HCT116 (cell line): Measurements from ENCODE around the gene RBKS. TPM values are rescaled to one million over a fixed set of nuclear protein-coding genes. Genes with fewer than 3 reads are reported as not detected.

Source experiments
- ATAC-seq: fragments of 200-7000 bp; cut with Tn5 transposase; 2 replicates; pipeline ENCODE4 v1.9.1; 2020; ENCODE audit warnings: mild to moderate bottlenecking, moderate library complexity
- BruUV-seq: library from RNA; stranded (reverse); fragments of 400-500 nt; replicated peaks from 2 replicates; lab custom pipeline; 2021; lab: Mats Ljungman, UMichigan
- CTCF ChIA-PET: fragments of 300-600 bp; sonication (Branson Sonifier 250); formaldehyde crosslinking; loops from one replicate; lab custom pipeline; 2021; ENCODE audit warnings: antibody characterized with exemption; lab: Charles Lee
- POLR2A ChIA-PET: fragments of 300-600, 350-600 bp; sonication (Branson Sonifier 250); formaldehyde crosslinking; loops from one replicate; lab custom pipeline; 2021; ENCODE audit warnings: antibody characterized with exemption; lab: Charles Lee
- RAD21 ChIA-PET, 2 experiments: fragments of 300-600 bp; sonication (Branson Sonifier 250); formaldehyde crosslinking; loops; one replicate each; lab custom pipeline; 2023; ENCODE audit warnings: low total read pairs in 2 of 2; ENCODE audit not compliant: uncharacterized antibody in 2 of 2, unreplicated experiment in 2 of 2, low non-redundant PET in 1 of 2; lab: Charles Lee
- DNase-seq: peaks from one replicate; pipeline ENCODE4 v3.0.0-alpha.2; 2010; ENCODE audit warnings: low read depth, low spot score
- H2AFZ ChIP-seq: fragments of 200-600 bp; shearing (Covaris generic), sonication (generic); 2 replicates; pipeline ENCODE4 v1.6.1; 2017; ENCODE audit warnings: low read depth, mixed run types, mixed read lengths, antibody characterized with exemption, low read length; ENCODE audit not compliant: poor library complexity, severe bottlenecking
- H3K27ac ChIP-seq: 2 replicates; pipeline ENCODE4 v1.5.1; 2012; ENCODE audit warnings: low read depth, low read length
- H3K27me3 ChIP-seq: fragments of 200-600 bp; sonication (generic); 2 replicates; pipeline ENCODE4 v1.6.1; 2016; ENCODE audit warnings: mixed run types, low read length, mixed read lengths; ENCODE audit not compliant: insufficient read depth
- H3K36me3 ChIP-seq, 2 experiments: fragments of 200-500 bp in 1 of 2; fragments of 200-600 bp in 1 of 2; sonication (Bioruptor generic) in 1 of 2; sonication (generic) in 1 of 2; 2 replicates each; pipeline versions ENCODE4 v1.5.1 to v1.6.1; 2014 to 2016; ENCODE audit warnings: low read length in 2 of 2, inconsistent platforms in 1 of 2, mixed read lengths in 1 of 2, mixed run types in 1 of 2; ENCODE audit not compliant: insufficient read depth in 2 of 2, control insufficient read depth in 1 of 2
- H3K4me1 ChIP-seq, 2 experiments: fragments of 200-600 bp in 1 of 2; sonication (generic) in 1 of 2; 2 replicates each; pipeline versions ENCODE4 v1.5.1 to v1.6.1; 2012 to 2017; ENCODE audit warnings: low read length in 2 of 2, inconsistent platforms in 1 of 2, mild to moderate bottlenecking in 1 of 2, mixed read lengths in 1 of 2, mixed run types in 1 of 2, moderate library complexity in 1 of 2; ENCODE audit not compliant: insufficient read depth in 2 of 2, control insufficient read depth in 1 of 2
- H3K4me2 ChIP-seq: fragments of 200-600 bp; sonication (generic); 2 replicates; pipeline ENCODE4 v1.6.1; 2017; ENCODE audit warnings: mixed run types, low read length, mixed read lengths
- H3K4me3 ChIP-seq, 2 experiments: fragments of 200-600 bp in 1 of 2; sonication (generic) in 1 of 2; replicated peaks in 1 of 2; 2 replicates each; pipeline ENCODE4 v1.5.1; 2011 to 2016; ENCODE audit warnings: low read length in 2 of 2, control low read depth in 1 of 2, low read depth in 1 of 2, mild to moderate bottlenecking in 1 of 2, mixed read lengths in 1 of 2, mixed run types in 1 of 2
- H3K79me2 ChIP-seq: fragments of 200-600 bp; sonication (generic); 2 replicates; pipeline ENCODE4 v1.6.1; 2017; ENCODE audit warnings: mild to moderate bottlenecking, mixed run types, low read length, moderate library complexity, mixed read lengths; ENCODE audit not compliant: insufficient read depth
- H3K9ac ChIP-seq: fragments of 200-600 bp; sonication (generic); 2 replicates; pipeline ENCODE4 v1.6.1; 2016; ENCODE audit warnings: low read length, mixed read lengths
- H3K9me2 ChIP-seq: fragments of 200-600 bp; sonication (generic), shearing (Covaris generic); 2 replicates; pipeline ENCODE4 v1.6.1; 2017; ENCODE audit warnings: mixed run types, mild to moderate bottlenecking, moderate library complexity; ENCODE audit not compliant: insufficient read depth
- H3K9me3 ChIP-seq, 2 experiments: fragments of 200-500 bp in 1 of 2; fragments of 200-600 bp in 1 of 2; sonication (Bioruptor generic) in 1 of 2; sonication (generic) in 1 of 2; 2 replicates each; pipeline ENCODE4 v1.6.1; 2014 to 2017; ENCODE audit warnings: low read length in 2 of 2, mixed read lengths in 2 of 2, inconsistent platforms in 1 of 2, low read depth in 1 of 2, mild to moderate bottlenecking in 1 of 2, mixed run types in 1 of 2, moderate library complexity in 1 of 2; ENCODE audit not compliant: control insufficient read depth in 1 of 2, insufficient read depth in 1 of 2
- H4K20me1 ChIP-seq: fragments of 200-600 bp; sonication (generic), shearing (Covaris generic); 2 replicates; pipeline ENCODE4 v1.6.1; 2017; ENCODE audit warnings: mixed run types, mild to moderate bottlenecking, moderate library complexity; ENCODE audit not compliant: insufficient read depth
- CBX3 ChIP-seq: IDR thresholded peaks from 2 replicates; pipeline ENCODE4 v1.6.1; 2012; ENCODE audit warnings: low read depth
- CEBPB ChIP-seq: IDR thresholded peaks from 2 replicates; pipeline ENCODE4 v1.6.1; 2012; ENCODE audit warnings: low read depth
- EGR1 ChIP-seq: IDR thresholded peaks from 2 replicates; pipeline ENCODE4 v1.6.1; 2012; ENCODE audit warnings: low read depth
- ELF1 ChIP-seq: IDR thresholded peaks from 2 replicates; pipeline ENCODE4 v1.6.1; 2012; ENCODE audit warnings: low read depth, borderline replicate concordance
- EZH2 ChIP-seq: fragments of 200-600 bp; sonication (generic); IDR thresholded peaks from 2 replicates; pipeline ENCODE4 v1.6.1; 2017; ENCODE audit warnings: antibody characterized with exemption, mixed run types
- EZH2phosphoT487 ChIP-seq: fragments of 200-600 bp; IDR thresholded peaks from 2 replicates; pipeline ENCODE4 v1.6.1; 2018; ENCODE audit warnings: antibody characterized with exemption, borderline replicate concordance
- FOSL1 ChIP-seq: IDR thresholded peaks from 2 replicates; pipeline ENCODE4 v1.6.1; 2012; ENCODE audit warnings: low read depth
- JUND ChIP-seq: IDR thresholded peaks from 2 replicates; pipeline ENCODE4 v1.6.1; 2012
- POLR2A ChIP-seq: IDR thresholded peaks from 2 replicates; pipeline ENCODE4 v1.7.0; 2011; ENCODE audit warnings: borderline replicate concordance; ENCODE audit not compliant: insufficient read depth, insufficient read length; ENCODE audit errors: extremely low read depth
- RAD21 ChIP-seq: IDR thresholded peaks from 2 replicates; pipeline ENCODE4 v1.6.1; 2012; ENCODE audit warnings: low read depth, mild to moderate bottlenecking
- SP1 ChIP-seq: IDR thresholded peaks from 2 replicates; pipeline ENCODE4 v1.6.1; 2012; ENCODE audit warnings: low read depth
- SRF ChIP-seq: IDR thresholded peaks from 2 replicates; pipeline ENCODE4 v1.6.1; 2012; ENCODE audit warnings: low read depth
- TCF7L2 ChIP-seq: IDR thresholded peaks from 2 replicates; pipeline ENCODE4 v1.7.0; 2011; ENCODE audit warnings: borderline replicate concordance, inconsistent platforms; ENCODE audit not compliant: insufficient read depth, insufficient read length; ENCODE audit errors: extremely low read depth
- YY1 ChIP-seq: IDR thresholded peaks from 2 replicates; pipeline ENCODE4 v1.6.1; 2011; ENCODE audit warnings: low read length, low read depth, moderate library complexity, mild to moderate bottlenecking; ENCODE audit not compliant: insufficient replicate concordance; ENCODE audit errors: extremely low read depth
- ZNF274 ChIP-seq: fragments of 200-500 bp; sonication (Bioruptor generic); IDR thresholded peaks from 2 replicates; pipeline ENCODE4 v1.6.1; 2014; ENCODE audit warnings: mild to moderate bottlenecking, low read depth, low read length, inconsistent platforms
- intact Hi-C: fragments of 100-400 bp; cut with micrococcal nuclease; formaldehyde crosslinking; loops from 2 replicates; pipeline ENCODE4 v1.10.0; 2022
- total RNA-seq: library from RNA; stranded (reverse); gene quantifications from one replicate; pipeline ENCODE4 v1.2.1, GENCODE V29; 2021; ENCODE audit not compliant: unreplicated experiment
- TF ChIP-seq, protein P1 (sequence below), 3 experiments: fragments of 200-600 bp in 1 of 3; sonication (generic) in 1 of 3; IDR thresholded peaks in 2 of 3; conservative IDR thresholded peaks in 1 of 3; 2 replicates each; pipeline ENCODE4 v1.5.1; 2012 to 2017; ENCODE audit warnings: low read depth in 2 of 3, low read length in 2 of 3, antibody characterized with exemption in 1 of 3, borderline replicate concordance in 1 of 3, control low read depth in 1 of 3, mild to moderate bottlenecking in 1 of 3, mixed read lengths in 1 of 3, mixed run types in 1 of 3, moderate library complexity in 1 of 3; ENCODE audit not compliant: insufficient read depth in 1 of 3
- TF ChIP-seq, protein P2 (sequence below): IDR thresholded peaks from 2 replicates; pipeline ENCODE4 v1.6.1; 2012
- TF ChIP-seq, protein P3 (sequence below): IDR thresholded peaks from 2 replicates; pipeline ENCODE4 v1.6.1; 2011; ENCODE audit warnings: mild to moderate bottlenecking, low read length, moderate library complexity; ENCODE audit not compliant: insufficient replicate concordance; ENCODE audit errors: extremely low read depth
- TF ChIP-seq, protein P4 (sequence below): IDR thresholded peaks from 2 replicates; pipeline ENCODE4 v1.6.1; 2012

The RBKS gene
- total RNA-seq, 1 experiment from 2014 or later: 2.4 TPM

DNA sequence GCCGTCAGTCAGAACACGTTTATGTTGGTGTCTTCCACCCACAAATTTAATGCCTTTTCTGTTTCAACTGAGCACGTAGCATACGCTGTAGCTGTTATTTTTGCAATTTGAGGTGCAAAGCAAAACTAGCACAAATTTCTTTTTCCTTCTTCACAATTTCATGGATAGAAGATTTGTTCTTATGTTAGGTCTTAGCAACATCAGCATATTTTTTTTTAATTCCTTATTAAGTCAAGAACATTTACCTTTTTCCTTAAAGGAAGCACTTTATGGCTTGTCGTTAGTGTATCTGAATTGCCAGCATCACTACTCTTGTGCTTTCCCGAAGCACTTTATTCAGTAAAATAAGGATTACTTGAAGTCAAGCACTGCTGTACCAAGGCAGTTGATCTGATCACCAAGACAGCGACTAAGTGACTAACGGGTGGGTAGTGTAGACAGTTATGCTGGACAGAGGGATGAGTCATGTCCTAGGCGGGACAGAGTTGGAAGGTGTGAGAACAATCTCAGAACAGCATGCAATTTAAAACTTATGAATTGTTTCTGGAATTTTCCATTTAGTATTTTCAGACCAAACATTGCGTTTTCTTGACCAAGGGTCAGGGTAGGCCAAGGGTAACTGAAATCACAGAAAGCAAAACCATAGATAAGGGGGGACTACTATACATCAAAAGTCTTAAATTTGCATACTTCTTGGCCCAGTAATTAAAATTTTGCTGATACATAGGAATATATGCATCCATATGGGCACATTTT lies 13.6 kb upstream of the RBKS start (continued):
- TF ChIP-seq, protein P1, sequence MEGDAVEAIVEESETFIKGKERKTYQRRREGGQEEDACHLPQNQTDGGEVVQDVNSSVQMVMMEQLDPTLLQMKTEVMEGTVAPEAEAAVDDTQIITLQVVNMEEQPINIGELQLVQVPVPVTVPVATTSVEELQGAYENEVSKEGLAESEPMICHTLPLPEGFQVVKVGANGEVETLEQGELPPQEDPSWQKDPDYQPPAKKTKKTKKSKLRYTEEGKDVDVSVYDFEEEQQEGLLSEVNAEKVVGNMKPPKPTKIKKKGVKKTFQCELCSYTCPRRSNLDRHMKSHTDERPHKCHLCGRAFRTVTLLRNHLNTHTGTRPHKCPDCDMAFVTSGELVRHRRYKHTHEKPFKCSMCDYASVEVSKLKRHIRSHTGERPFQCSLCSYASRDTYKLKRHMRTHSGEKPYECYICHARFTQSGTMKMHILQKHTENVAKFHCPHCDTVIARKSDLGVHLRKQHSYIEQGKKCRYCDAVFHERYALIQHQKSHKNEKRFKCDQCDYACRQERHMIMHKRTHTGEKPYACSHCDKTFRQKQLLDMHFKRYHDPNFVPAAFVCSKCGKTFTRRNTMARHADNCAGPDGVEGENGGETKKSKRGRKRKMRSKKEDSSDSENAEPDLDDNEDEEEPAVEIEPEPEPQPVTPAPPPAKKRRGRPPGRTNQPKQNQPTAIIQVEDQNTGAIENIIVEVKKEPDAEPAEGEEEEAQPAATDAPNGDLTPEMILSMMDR (IDR thresholded peaks at IDR 0.05 in 2 of 3, conservative IDR thresholded peaks at IDR 0.05 in 1 of 3; ENCODE audit: borderline replicate concordance in 1 of 3, insufficient read depth in 1 of 3, low read depth in 2 of 3, low read length in 2 of 3): no peak
- TF ChIP-seq, protein P2, sequence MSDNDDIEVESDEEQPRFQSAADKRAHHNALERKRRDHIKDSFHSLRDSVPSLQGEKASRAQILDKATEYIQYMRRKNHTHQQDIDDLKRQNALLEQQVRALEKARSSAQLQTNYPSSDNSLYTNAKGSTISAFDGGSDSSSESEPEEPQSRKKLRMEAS: peak; percentile 80

DNA sequence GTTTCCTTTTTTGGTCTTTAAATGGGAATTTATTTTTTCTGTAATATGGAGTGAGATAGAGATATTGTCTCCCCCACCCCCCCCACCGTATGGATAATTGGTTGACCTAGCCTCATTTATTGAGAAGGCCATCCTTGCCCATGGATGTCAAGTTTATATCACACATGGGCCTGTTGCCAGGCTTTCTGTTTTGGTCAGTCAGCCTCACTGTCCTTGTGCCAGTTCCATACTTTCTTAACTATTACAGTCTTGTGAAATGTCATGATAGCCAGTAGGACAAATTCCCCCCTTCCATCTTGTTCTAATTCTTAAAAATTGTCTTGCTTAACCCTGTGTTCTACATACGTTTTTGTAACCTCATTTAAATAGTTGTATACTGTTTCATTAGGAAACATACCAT lies 12.8 kb upstream of the RBKS start:
- Histone ChIP-seq H3K79me2 (peaks cover 3% of the 10 kb centered on the region; the same call in 1 of the 2 replicates), H3K27ac (no peak overlapping the region), H3K9ac (no peak overlapping the region), H2AFZ (no peak overlapping the region), H3K4me1 (peaks cover 4 to 11% of the 10 kb centered on the region in 2 experiments; a peak in 2 of 4 replicates), H3K27me3 (no peaks in the 10 kb centered on the region), H3K9me2 (no peaks in the 10 kb centered on the region), H3K4me2 (no peak overlapping the region), H4K20me1 (no peaks in the 10 kb centered on the region), H3K36me3 (peaks cover 0 to 6% of the 10 kb centered on the region in 2 experiments; a peak in 1 of 4 replicates), H3K4me3 (no peak overlapping the region), H3K9me3 (no peaks in the 10 kb centered on the region)
- CTCF ChIA-PET: no interaction called here
- no peak for ATAC-seq
- BruUV-seq: no TSS peak
- RAD21 ChIA-PET: no interaction called here
- no peak for DNase-seq
- POLR2A ChIA-PET: no interaction called here
- intact Hi-C loops: no loop called here
- no peak for TF ChIP-seq FOSL1
- no peak for TF ChIP-seq CEBPB
- TF ChIP-seq EZH2: no peak
- no peak for TF ChIP-seq JUND
- TF ChIP-seq TCF7L2: no peak
- no peak for TF ChIP-seq EGR1
- no peak for TF ChIP-seq SP1
- TF ChIP-seq ZNF274: no peak
- no peak for TF ChIP-seq YY1
- TF ChIP-seq, protein P3, sequence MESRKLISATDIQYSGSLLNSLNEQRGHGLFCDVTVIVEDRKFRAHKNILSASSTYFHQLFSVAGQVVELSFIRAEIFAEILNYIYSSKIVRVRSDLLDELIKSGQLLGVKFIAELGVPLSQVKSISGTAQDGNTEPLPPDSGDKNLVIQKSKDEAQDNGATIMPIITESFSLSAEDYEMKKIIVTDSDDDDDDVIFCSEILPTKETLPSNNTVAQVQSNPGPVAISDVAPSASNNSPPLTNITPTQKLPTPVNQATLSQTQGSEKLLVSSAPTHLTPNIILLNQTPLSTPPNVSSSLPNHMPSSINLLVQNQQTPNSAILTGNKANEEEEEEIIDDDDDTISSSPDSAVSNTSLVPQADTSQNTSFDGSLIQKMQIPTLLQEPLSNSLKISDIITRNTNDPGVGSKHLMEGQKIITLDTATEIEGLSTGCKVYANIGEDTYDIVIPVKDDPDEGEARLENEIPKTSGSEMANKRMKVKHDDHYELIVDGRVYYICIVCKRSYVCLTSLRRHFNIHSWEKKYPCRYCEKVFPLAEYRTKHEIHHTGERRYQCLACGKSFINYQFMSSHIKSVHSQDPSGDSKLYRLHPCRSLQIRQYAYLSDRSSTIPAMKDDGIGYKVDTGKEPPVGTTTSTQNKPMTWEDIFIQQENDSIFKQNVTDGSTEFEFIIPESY: no peak
- TF ChIP-seq ELF1: no peak
- TF ChIP-seq EZH2phosphoT487: no peak
- TF ChIP-seq CBX3: no peak
- TF ChIP-seq SRF: no peak
- TF ChIP-seq, protein P4, sequence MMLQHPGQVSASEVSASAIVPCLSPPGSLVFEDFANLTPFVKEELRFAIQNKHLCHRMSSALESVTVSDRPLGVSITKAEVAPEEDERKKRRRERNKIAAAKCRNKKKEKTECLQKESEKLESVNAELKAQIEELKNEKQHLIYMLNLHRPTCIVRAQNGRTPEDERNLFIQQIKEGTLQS: no peak
- no peak for TF ChIP-seq RAD21
- TF ChIP-seq POLR2A: no peak
